Measurements from ENCODE around the gene APOA4.

Gene APOA4

GRCh38 chr11:116823031-116823843, at the start of gene APOA4:
APOA4 (minus strand) TSS chr11:116823304; CDS start chr11:116823191, 113 bp downstream.
- DNase-seq (ENCODE audit: low read depth in 2 of 2), result no peak

GRCh38 chr11:116871248-116871647, 48.1 kb upstream of the APOA4 start:
- no peak for DNase-seq (ENCODE audit: low read depth in 2 of 2)

GRCh38 chr11:116870054-116870453, 47.0 kb upstream of the APOA4 start:
- DNase-seq (ENCODE audit: low read depth in 2 of 2), result no peak

- DNase-seq (ENCODE audit: low read depth in 2 of 2), result no peak
These were observed 46.5 kb upstream of the APOA4 start for GRCh38 chr11:116869610-116870009.

- no peak for DNase-seq (ENCODE audit: low read depth in 2 of 2)
These were observed 45.0 kb upstream of the APOA4 start for GRCh38 chr11:116868066-116868465.

- no peak for DNase-seq (ENCODE audit: low read depth in 2 of 2)
These were observed 44.5 kb upstream of the APOA4 start for GRCh38 chr11:116867619-116868018.

- DNase-seq (ENCODE audit: low read depth in 2 of 2), result no peak
These were observed 43.8 kb upstream of the APOA4 start for GRCh38 chr11:116866804-116867455.

- DNase-seq (ENCODE audit: low read depth in 2 of 2), result no peak
These were observed 42.6 kb upstream of the APOA4 start for GRCh38 chr11:116865696-116866095.

GRCh38 chr11:116864531-116864930, 41.4 kb upstream of the APOA4 start:
- no peak for DNase-seq (ENCODE audit: low read depth in 2 of 2)

GRCh38 chr11:116862951-116863350, 39.8 kb upstream of the APOA4 start:
- DNase-seq (ENCODE audit: low read depth in 2 of 2), result no peak

- DNase-seq (ENCODE audit: low read depth in 2 of 2), result no peak
These were observed 39.1 kb upstream of the APOA4 start for GRCh38 chr11:116862185-116862584.

GRCh38 chr11:116861539-116861938, 38.4 kb upstream of the APOA4 start:
- no peak for DNase-seq (ENCODE audit: low read depth in 2 of 2)

GRCh38 chr11:116860303-116860702, 37.2 kb upstream of the APOA4 start:
- no peak for DNase-seq (ENCODE audit: low read depth in 2 of 2)

GRCh38 chr11:116859175-116859574, 36.1 kb upstream of the APOA4 start:
- no peak for DNase-seq (ENCODE audit: low read depth in 2 of 2)

- no peak for DNase-seq (ENCODE audit: low read depth in 2 of 2)
These were observed 34.8 kb upstream of the APOA4 start for GRCh38 chr11:116857936-116858335.

GRCh38 chr11:116857316-116857715, 34.2 kb upstream of the APOA4 start:
- no peak for DNase-seq (ENCODE audit: low read depth in 2 of 2)

GRCh38 chr11:116856423-116856822, 33.3 kb upstream of the APOA4 start:
- DNase-seq (ENCODE audit: low read depth in 2 of 2), result no peak

- no peak for DNase-seq (ENCODE audit: low read depth in 2 of 2)
These were observed 32.3 kb upstream of the APOA4 start for GRCh38 chr11:116855413-116855812.

- DNase-seq (ENCODE audit: low read depth in 2 of 2), result peak; percentile 26 to 34
These were observed 30.5 kb upstream of the APOA4 start for GRCh38 chr11:116853461-116854073.

GRCh38 chr11:116852261-116853031, 29.3 kb upstream of the APOA4 start:
- no peak for DNase-seq (ENCODE audit: low read depth in 2 of 2)

GRCh38 chr11:116851626-116852025, 28.5 kb upstream of the APOA4 start:
- DNase-seq (ENCODE audit: low read depth in 2 of 2), result peak in 1 of 2 experiments; percentile 24

GRCh38 chr11:116849486-116849885, 26.4 kb upstream of the APOA4 start:
- DNase-seq (ENCODE audit: low read depth in 2 of 2), result no peak
